GM12878 (cell line): ENCODE measurements around the gene BNIP3. TPM values are rescaled to one million over a fixed set of nuclear protein-coding genes. Genes with fewer than 3 reads are reported as not detected.

ENCODE experiments used
- ATAC-seq: fragments of 200-7000 bp; cut with Tn5 transposase; 3 replicates; pipeline ENCODE4 v1.9.1; 2020; ENCODE audit warnings: mild to moderate bottlenecking, moderate library complexity
- BruUV-seq: library from RNA; stranded (reverse); fragments of 400-500 nt; replicated peaks from 2 replicates; lab custom pipeline; 2021; lab: Mats Ljungman, UMichigan
- CTCF ChIA-PET: fragments of 300-600 bp; sonication (Branson Sonifier 250); formaldehyde crosslinking; extraction: SDS; loops from one replicate; lab custom pipeline; 2021; ENCODE audit warnings: inconsistent platforms; lab: Yijun Ruan, JAX
- POLR2A ChIA-PET: fragments of 350-600 bp; formaldehyde crosslinking; extraction: SDS; loops from one replicate; lab custom pipeline; 2021; ENCODE audit warnings: inconsistent platforms; lab: Charles Lee
- RAD21 ChIA-PET: fragments of 300-600 bp; sonication (Branson Sonifier 250); formaldehyde crosslinking; loops from one replicate; lab custom pipeline; 2023; ENCODE audit warnings: antibody characterized with exemption; ENCODE audit not compliant: unreplicated experiment; lab: Charles Lee
- SMC1A ChIA-PET: fragments of 300-600 bp; sonication (Branson Sonifier 250); formaldehyde crosslinking; loops from one replicate; lab custom pipeline; 2023; ENCODE audit not compliant: unreplicated experiment, uncharacterized antibody; lab: Charles Lee
- DNase-seq: peaks from one replicate; pipeline ENCODE4 v3.0.0-alpha.2; 2011; ENCODE audit warnings: low read depth, low spot score
- FAIRE-seq: peaks from 3 replicates; lab custom pipeline; 2011; peaks lifted over from hg19 to GRCh38; lab: Jason Lieb, UNC
- H2AFZ ChIP-seq: 2 replicates; pipeline ENCODE4 v1.6.0; 2011; ENCODE audit warnings: low read depth, low read length, control low read depth; ENCODE audit not compliant: control insufficient read depth
- H3K27ac ChIP-seq: 2 replicates; pipeline ENCODE4 v1.5.1; 2011; ENCODE audit warnings: control low read depth; ENCODE audit not compliant: control insufficient read depth, insufficient read depth
- H3K27me3 ChIP-seq, 2 experiments: replicated peaks in 1 of 2; 2 replicates each; pipeline versions ENCODE4 v1.6.0 to v1.6.1; 2011; ENCODE audit warnings: low read length in 1 of 2; ENCODE audit not compliant: control insufficient read depth in 2 of 2, insufficient read depth in 2 of 2
- H3K36me3 ChIP-seq, 2 experiments: 2 replicates each; pipeline ENCODE4 v1.5.1; 2011; ENCODE audit warnings: low read length in 1 of 2; ENCODE audit not compliant: control insufficient read depth in 2 of 2, insufficient read depth in 2 of 2
- H3K4me1 ChIP-seq: 2 replicates; pipeline ENCODE4 v1.6.1; 2011; ENCODE audit warnings: mild to moderate bottlenecking, low read length, moderate library complexity, mixed read lengths; ENCODE audit not compliant: control insufficient read depth, insufficient read depth
- H3K4me2 ChIP-seq: 2 replicates; pipeline ENCODE4 v1.6.0; 2011; ENCODE audit warnings: control low read depth; ENCODE audit not compliant: control insufficient read depth, insufficient read depth
- H3K4me3 ChIP-seq: fragments of 200-600 bp; sonication (generic); 2 replicates; pipeline ENCODE4 v1.5.1; 2016
- H3K79me2 ChIP-seq: 2 replicates; pipeline ENCODE4 v1.6.0; 2011; ENCODE audit warnings: low read length; ENCODE audit not compliant: control insufficient read depth, insufficient read depth
- H3K9ac ChIP-seq: 2 replicates; pipeline ENCODE4 v1.8.0; 2011; ENCODE audit warnings: low read length, control low read depth, mixed read lengths; ENCODE audit not compliant: control insufficient read depth, insufficient read depth
- H3K9me3 ChIP-seq: replicated peaks from 3 replicates; pipeline ENCODE4 v1.5.1; 2011; ENCODE audit warnings: mild to moderate bottlenecking, low read length; ENCODE audit not compliant: control insufficient read depth, insufficient read depth
- H4K20me1 ChIP-seq: 2 replicates; pipeline ENCODE4 v1.6.0; 2011; ENCODE audit not compliant: control insufficient read depth, insufficient read depth
- BMI1 ChIP-seq: fragments of 450-650 bp; IDR thresholded peaks from 2 replicates; pipeline ENCODE4 v1.6.1; 2016; ENCODE audit warnings: mild to moderate bottlenecking, moderate library complexity, borderline replicate concordance
- CEBPB ChIP-seq, 2 experiments: fragments of 150-350 bp in 1 of 2; IDR thresholded peaks; 2 replicates each; pipeline ENCODE4 v1.6.1; 2012 to 2014; ENCODE audit warnings: low read depth in 2 of 2, low read length in 2 of 2, borderline replicate concordance in 1 of 2, inconsistent platforms in 1 of 2
- E4F1 ChIP-seq: fragments of 450-650 bp; IDR thresholded peaks from 2 replicates; pipeline ENCODE4 v1.6.1; 2018; ENCODE audit warnings: borderline replicate concordance, mild to moderate bottlenecking; ENCODE audit not compliant: partially characterized antibody
- JUND ChIP-seq: IDR thresholded peaks from 2 replicates; pipeline ENCODE4 v1.6.1; 2012; ENCODE audit warnings: low read depth, mild to moderate bottlenecking, low read length, improper control_type of control experiment, moderate library complexity
- MTA2 ChIP-seq: fragments of 450-650 bp; IDR thresholded peaks from 2 replicates; pipeline ENCODE4 v1.6.1; 2016; ENCODE audit warnings: low read depth, mild to moderate bottlenecking, moderate library complexity
- SMAD5 ChIP-seq: IDR thresholded peaks from 2 replicates; pipeline ENCODE4 v1.6.1; 2016; ENCODE audit warnings: antibody characterized with exemption, low read depth
- SPI1 ChIP-seq: IDR thresholded peaks from 2 replicates; pipeline ENCODE4 v1.6.1; 2011; ENCODE audit warnings: low read depth, mild to moderate bottlenecking, low read length, moderate library complexity, borderline replicate concordance; ENCODE audit not compliant: insufficient read depth
- SRF ChIP-seq, 2 experiments: IDR thresholded peaks; 2 replicates each; pipeline ENCODE4 v1.6.1; 2011; ENCODE audit warnings: low read depth in 2 of 2, low read length in 2 of 2, mild to moderate bottlenecking in 1 of 2, moderate library complexity in 1 of 2
- WRNIP1 ChIP-seq: IDR thresholded peaks from 2 replicates; pipeline ENCODE4 v1.6.1; 2011; ENCODE audit warnings: low read depth, low read length, improper control_type of control experiment, borderline replicate concordance
- ZNF384 ChIP-seq: IDR thresholded peaks from 2 replicates; pipeline ENCODE4 v1.6.1; 2012; ENCODE audit warnings: low read depth, mild to moderate bottlenecking, low read length, improper control_type of control experiment, borderline replicate concordance
- ZNF622 ChIP-seq: fragments of 450-650 bp; IDR thresholded peaks from 2 replicates; pipeline ENCODE4 v1.6.1; 2017; ENCODE audit warnings: mild to moderate bottlenecking, inconsistent platforms
- WGBS: methylation state at CpG from one replicate; pipeline ENCODE4 v1.1.6; 2016; ENCODE audit warnings: low lambda C conversion rate; ENCODE audit not compliant: insufficient replicate concordance, insufficient coverage; ENCODE audit errors: missing lambda C conversion rate; 5-methylcytosine and 5-hydroxymethylcytosine counted together
- in situ Hi-C: fragments of 300-500 bp; cut with MboI; formaldehyde crosslinking; loops from 9 replicates; pipeline ENCODE4 v1.14.3; 2018; ENCODE audit warnings: mixed read lengths
- intact Hi-C: fragments of 100-400 bp; cut with micrococcal nuclease; formaldehyde crosslinking; loops from one replicate; pipeline ENCODE4 v1.14.2; 2022; ENCODE audit not compliant: unreplicated experiment
- polyA plus RNA-seq, 11 experiments: library from polyadenylated mRNA; depleted of rRNA in 4 of 11; unstranded in 6 of 11; stranded (reverse) in 5 of 11; fragments of >200 nt; fragmentation: Nextera tagmentation in 4 of 11; fragmentation: Illumina TruSeq in 1 of 11; extraction: Ambion mirVana in 4 of 11; extraction: Trizol in 1 of 11; gene quantifications; 1 replicate in 1 of 11; 2 replicates in 10 of 11; pipeline versions ENCODE4 v1.2.1 to v1.2.3, GENCODE V29; 2011 to 2016; ENCODE audit warnings: inconsistent platforms in 2 of 11, missing spikeins in 2 of 11, low read depth in 1 of 11
- total RNA-seq, 4 experiments: library from RNA; depleted of rRNA in 3 of 4; stranded (reverse); fragments of >200 nt in 3 of 4; fragmentation: Illumina TruSeq in 1 of 4; extraction: Trizol in 1 of 4; gene quantifications; 2 replicates each; pipeline versions ENCODE4 v1.2.1 to v1.2.3, GENCODE V29; 2013 to 2021
- TF ChIP-seq, protein P1 (sequence below): IDR thresholded peaks from 2 replicates; pipeline ENCODE4 v1.6.1; 2012; ENCODE audit warnings: low read length, inconsistent platforms

The BNIP3 gene
- total and polyA plus RNA-seq, 10 of the 15 experiments (the other 5 are each of a cell fraction or from before 2014, with no cell fraction given), result 7.7 to 122 (median 29.9) TPM

- H3K36me3 ChIP-seq, result peaks cover 13 to 16% of the 10 kb centered on the region in 2 experiments
Observed at GRCh38 chr10:131936294-131936693, 45.4 kb downstream of the BNIP3 start.

More at GRCh38 chr10:131936294-131936693, 45.4 kb downstream of the BNIP3 start:
- intact Hi-C loops (no loop called here), in situ Hi-C loops (no loop called here)
- FAIRE-seq (no peak), ATAC-seq (no peak), DNase-seq (no peak)
- POLR2A ChIA-PET, result no interaction called here
- no peaks in the 10 kb centered on the region for H4K20me1 ChIP-seq
- CTCF ChIA-PET, result no interaction called here
- H3K9ac ChIP-seq, result no peak overlapping the region
- H3K4me3 ChIP-seq, result no peak overlapping the region
- WGBS, result 97% methylated on average over 9 of the region's 9 CpGs
- no peak for TF ChIP-seq MTA2
- TF ChIP-seq, protein P1, sequence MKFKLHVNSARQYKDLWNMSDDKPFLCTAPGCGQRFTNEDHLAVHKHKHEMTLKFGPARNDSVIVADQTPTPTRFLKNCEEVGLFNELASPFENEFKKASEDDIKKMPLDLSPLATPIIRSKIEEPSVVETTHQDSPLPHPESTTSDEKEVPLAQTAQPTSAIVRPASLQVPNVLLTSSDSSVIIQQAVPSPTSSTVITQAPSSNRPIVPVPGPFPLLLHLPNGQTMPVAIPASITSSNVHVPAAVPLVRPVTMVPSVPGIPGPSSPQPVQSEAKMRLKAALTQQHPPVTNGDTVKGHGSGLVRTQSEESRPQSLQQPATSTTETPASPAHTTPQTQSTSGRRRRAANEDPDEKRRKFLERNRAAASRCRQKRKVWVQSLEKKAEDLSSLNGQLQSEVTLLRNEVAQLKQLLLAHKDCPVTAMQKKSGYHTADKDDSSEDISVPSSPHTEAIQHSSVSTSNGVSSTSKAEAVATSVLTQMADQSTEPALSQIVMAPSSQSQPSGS, result no peak
- TF ChIP-seq WRNIP1, result no peak
- TF ChIP-seq SRF (IDR thresholded peaks at IDR 0.05; ENCODE audit: low read depth in 2 of 2, low read length in 2 of 2), result no peak
- no peak for TF ChIP-seq CEBPB (IDR thresholded peaks at IDR 0.05; ENCODE audit: borderline replicate concordance in 1 of 2, low read depth in 2 of 2, low read length in 2 of 2)
- no peak for TF ChIP-seq ZNF384
- TF ChIP-seq SPI1, result no peak
- TF ChIP-seq JUND, result no peak
- TF ChIP-seq ZNF622, result no peak
- no peak for TF ChIP-seq SMAD5
- TF ChIP-seq BMI1, result no peak
- TF ChIP-seq E4F1, result no peak
- no peaks in the 10 kb centered on the region for H3K4me1 ChIP-seq
- H3K27me3 ChIP-seq, result no peaks in the 10 kb centered on the region
- H3K9me3 ChIP-seq, result no peaks in the 10 kb centered on the region
- H3K4me2 ChIP-seq, result no peak overlapping the region
- H2AFZ ChIP-seq, result no peak overlapping the region
- RAD21 ChIA-PET, result interaction anchor here (0.7 kb wide), 1 partner anchor 49 kb away, joined by 3 read pairs; no protein-coding TSS in a partner anchor
- SMC1A ChIA-PET, result no interaction called here
- H3K79me2 ChIP-seq, result peaks cover 13% of the 10 kb centered on the region
- no peak overlapping the region for H3K27ac ChIP-seq
- no TSS peak for BruUV-seq
